Measurements from ENCODE around the gene DIRAS3. TPM values are rescaled to one million over a fixed set of nuclear protein-coding genes. Genes with fewer than 3 reads are reported as not detected.

The DIRAS3 gene
- total RNA-seq, 2 experiments from 2014 or later: not detected

- CTCF ChIA-PET (ENCODE audit: unreplicated experiment): no interaction called here
- no peak overlapping the region for H3K4me3 ChIP-seq (ENCODE audit: low read depth, low read length, poor library complexity, severe bottlenecking)
- H3K4me2 ChIP-seq (ENCODE audit: low read length): no peak overlapping the region
- no peak for DNase-seq (ENCODE audit: low spot score)
- BruUV-seq (replicated peaks): no TSS peak
- no peak overlapping the region for H3K27ac ChIP-seq (ENCODE audit: low read depth, low read length, poor library complexity, severe bottlenecking)
- H3K4me1 ChIP-seq (ENCODE audit: insufficient read depth, low read length, poor library complexity, severe bottlenecking): no peaks in the 10 kb centered on the region
- no peaks in the 10 kb centered on the region for H3K36me3 ChIP-seq (ENCODE audit: insufficient read depth, low read length)
- POLR2A ChIA-PET: interaction anchor here (0.7 kb wide), 1 partner anchor 1674 kb away, joined by 3 read pairs; no protein-coding TSS in a partner anchor
- H2AFZ ChIP-seq (ENCODE audit: low read length): no peak overlapping the region
- no peaks in the 10 kb centered on the region for H3K9me2 ChIP-seq (ENCODE audit: insufficient read depth, low read length)
- H3K9me3 ChIP-seq (ENCODE audit: low read length): no peaks in the 10 kb centered on the region
- no peaks in the 10 kb centered on the region for H3K79me2 ChIP-seq (ENCODE audit: insufficient read depth, low read depth, low read length)
- intact Hi-C loops (cut with micrococcal nuclease; ENCODE audit: unreplicated experiment): no loop called here
- TF ChIP-seq, protein P1, sequence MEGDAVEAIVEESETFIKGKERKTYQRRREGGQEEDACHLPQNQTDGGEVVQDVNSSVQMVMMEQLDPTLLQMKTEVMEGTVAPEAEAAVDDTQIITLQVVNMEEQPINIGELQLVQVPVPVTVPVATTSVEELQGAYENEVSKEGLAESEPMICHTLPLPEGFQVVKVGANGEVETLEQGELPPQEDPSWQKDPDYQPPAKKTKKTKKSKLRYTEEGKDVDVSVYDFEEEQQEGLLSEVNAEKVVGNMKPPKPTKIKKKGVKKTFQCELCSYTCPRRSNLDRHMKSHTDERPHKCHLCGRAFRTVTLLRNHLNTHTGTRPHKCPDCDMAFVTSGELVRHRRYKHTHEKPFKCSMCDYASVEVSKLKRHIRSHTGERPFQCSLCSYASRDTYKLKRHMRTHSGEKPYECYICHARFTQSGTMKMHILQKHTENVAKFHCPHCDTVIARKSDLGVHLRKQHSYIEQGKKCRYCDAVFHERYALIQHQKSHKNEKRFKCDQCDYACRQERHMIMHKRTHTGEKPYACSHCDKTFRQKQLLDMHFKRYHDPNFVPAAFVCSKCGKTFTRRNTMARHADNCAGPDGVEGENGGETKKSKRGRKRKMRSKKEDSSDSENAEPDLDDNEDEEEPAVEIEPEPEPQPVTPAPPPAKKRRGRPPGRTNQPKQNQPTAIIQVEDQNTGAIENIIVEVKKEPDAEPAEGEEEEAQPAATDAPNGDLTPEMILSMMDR (conservative IDR thresholded peaks at IDR 0.05; ENCODE audit: low read length): no peak
- H4K20me1 ChIP-seq (ENCODE audit: insufficient read depth, low read length): no peaks in the 10 kb centered on the region
These were observed 6.6 kb upstream of the DIRAS3 start for GRCh38 chr1:68057050-68057449.

DNA sequence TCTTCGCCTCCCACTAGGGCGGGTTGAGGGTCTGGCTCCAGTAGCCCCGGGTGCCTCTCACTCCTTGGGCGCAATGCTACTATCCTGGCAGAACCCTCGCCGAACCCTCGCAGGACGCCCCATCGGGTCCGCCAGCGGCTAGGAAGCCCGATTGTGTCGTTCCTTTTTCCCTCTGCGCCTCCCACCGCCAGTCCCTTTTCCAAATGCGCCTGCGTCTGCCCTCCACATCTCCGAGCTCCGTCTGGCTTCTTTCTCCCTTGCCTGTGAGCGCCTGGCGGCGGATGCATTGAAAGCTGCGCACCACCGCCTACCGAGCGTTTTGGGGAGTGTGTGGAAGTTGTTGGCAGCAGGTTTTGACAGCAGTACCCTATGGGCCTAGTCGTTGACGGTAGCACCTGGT, 1.0 kb upstream of the DIRAS3 start:
- Histone ChIP-seq H3K4me3 (ENCODE audit: low read depth, low read length, poor library complexity, severe bottlenecking) (no peak overlapping the region), H3K9me3 (ENCODE audit: low read length) (no peaks in the 10 kb centered on the region), H3K79me2 (ENCODE audit: insufficient read depth, low read depth, low read length) (no peaks in the 10 kb centered on the region), H3K9me2 (ENCODE audit: insufficient read depth, low read length) (no peaks in the 10 kb centered on the region), H4K20me1 (ENCODE audit: insufficient read depth, low read length) (no peaks in the 10 kb centered on the region), H3K4me1 (ENCODE audit: insufficient read depth, low read length, poor library complexity, severe bottlenecking) (no peaks in the 10 kb centered on the region), H3K4me2 (ENCODE audit: low read length) (no peak overlapping the region), H3K27ac (ENCODE audit: low read depth, low read length, poor library complexity, severe bottlenecking) (no peak overlapping the region), H2AFZ (ENCODE audit: low read length) (no peak overlapping the region), H3K36me3 (ENCODE audit: insufficient read depth, low read length) (no peaks in the 10 kb centered on the region)
- ChIA-PET POLR2A (no interaction called here), CTCF (ENCODE audit: unreplicated experiment) (no interaction called here)
- intact Hi-C loops (cut with micrococcal nuclease; ENCODE audit: unreplicated experiment): no loop called here
- TF ChIP-seq EZH2phosphoT487 (IDR thresholded peaks at IDR 0.05; ENCODE audit: borderline replicate concordance, low read depth, low read length): no peak
- TF ChIP-seq, protein P1 (conservative IDR thresholded peaks at IDR 0.05; ENCODE audit: low read length): no peak
- DNase-seq (ENCODE audit: low spot score): no peak
- BruUV-seq (replicated peaks): no TSS peak

GRCh38 chr1:68047659-68048026, 2.8 kb downstream of the DIRAS3 start:
- no TSS peak for BruUV-seq (replicated peaks)
- DNase-seq (ENCODE audit: low spot score): no peak
- H2AFZ ChIP-seq (ENCODE audit: low read length): no peak overlapping the region
- ChIA-PET CTCF (ENCODE audit: unreplicated experiment) (no interaction called here), POLR2A (no interaction called here)
- H3K36me3 ChIP-seq (ENCODE audit: insufficient read depth, low read length): no peaks in the 10 kb centered on the region
- intact Hi-C loops (cut with micrococcal nuclease; ENCODE audit: unreplicated experiment): no loop called here
- H3K4me2 ChIP-seq (ENCODE audit: low read length): no peak overlapping the region
- H3K4me1 ChIP-seq (ENCODE audit: insufficient read depth, low read length, poor library complexity, severe bottlenecking): no peaks in the 10 kb centered on the region
- no peaks in the 10 kb centered on the region for H3K79me2 ChIP-seq (ENCODE audit: insufficient read depth, low read depth, low read length)
- no peaks in the 10 kb centered on the region for H3K9me3 ChIP-seq (ENCODE audit: low read length)
- no peak overlapping the region for H3K27ac ChIP-seq (ENCODE audit: low read depth, low read length, poor library complexity, severe bottlenecking)
- no peak for TF ChIP-seq EZH2phosphoT487 (IDR thresholded peaks at IDR 0.05; ENCODE audit: borderline replicate concordance, low read depth, low read length)
- TF ChIP-seq, protein P1 (conservative IDR thresholded peaks at IDR 0.05; ENCODE audit: low read length): no peak
- H4K20me1 ChIP-seq (ENCODE audit: insufficient read depth, low read length): no peaks in the 10 kb centered on the region
- no peaks in the 10 kb centered on the region for H3K9me2 ChIP-seq (ENCODE audit: insufficient read depth, low read length)
- H3K4me3 ChIP-seq (ENCODE audit: low read depth, low read length, poor library complexity, severe bottlenecking): no peak overlapping the region

All from OCI-LY7 (cell line).